ENCODE measurements around the gene PER2.
"Not testable (repeated sequence)": the region's sequence is repeated elsewhere in the genome, so short reads cannot be mapped to it uniquely, and the experiment has no call there.

Gene PER2

GRCh38 chr2:238310721-238311120, 22.3 kb upstream of the PER2 start:
- not testable (repeated sequence) for DNase-seq

GRCh38 chr2:238308177-238308576, 19.8 kb upstream of the PER2 start:
- no peak for DNase-seq

GRCh38 chr2:238306672-238306998, 18.2 kb upstream of the PER2 start:
- no peak for DNase-seq

- DNase-seq, result no peak
Observed at GRCh38 chr2:238305965-238306671, 17.7 kb upstream of the PER2 start.

- no peak for DNase-seq
Observed at GRCh38 chr2:238305092-238305862, 16.9 kb upstream of the PER2 start.

- no peak for DNase-seq
Observed at GRCh38 chr2:238304116-238304515, 15.7 kb upstream of the PER2 start.

- DNase-seq, result no peak
Observed at GRCh38 chr2:238302751-238303150, 14.3 kb upstream of the PER2 start.

- DNase-seq, result no peak
Observed at GRCh38 chr2:238302087-238302486, 13.7 kb upstream of the PER2 start.

GRCh38 chr2:238299803-238300202, 11.4 kb upstream of the PER2 start:
- DNase-seq, result no peak

GRCh38 chr2:238296638-238297457, 8.4 kb upstream of the PER2 start:
- no peak for DNase-seq

- no peak for DNase-seq
Observed at GRCh38 chr2:238295144-238296112, 7.0 kb upstream of the PER2 start.

GRCh38 chr2:238294393-238295143, 6.2 kb upstream of the PER2 start:
- no peak for DNase-seq

GRCh38 chr2:238294046-238294392, 5.6 kb upstream of the PER2 start:
- no peak for DNase-seq

GRCh38 chr2:238291550-238292281, 3.3 kb upstream of the PER2 start:
- no peak for DNase-seq

- no peak for DNase-seq
Observed at GRCh38 chr2:238290715-238291549, 2.5 kb upstream of the PER2 start.

- no peak for DNase-seq
Observed at GRCh38 chr2:238290091-238290509, 1.7 kb upstream of the PER2 start.

GRCh38 chr2:238289574-238289973, 1.2 kb upstream of the PER2 start:
- DNase-seq, result no peak

- DNase-seq, result peak; percentile 99
Observed at GRCh38 chr2:238288650-238289573, 502 bp upstream of the PER2 start.
